Measurements from ENCODE around the gene EME1.
"Not testable (repeated sequence)": the region's sequence is repeated elsewhere in the genome, so short reads cannot be mapped to it uniquely, and the experiment has no call there.

DNA sequence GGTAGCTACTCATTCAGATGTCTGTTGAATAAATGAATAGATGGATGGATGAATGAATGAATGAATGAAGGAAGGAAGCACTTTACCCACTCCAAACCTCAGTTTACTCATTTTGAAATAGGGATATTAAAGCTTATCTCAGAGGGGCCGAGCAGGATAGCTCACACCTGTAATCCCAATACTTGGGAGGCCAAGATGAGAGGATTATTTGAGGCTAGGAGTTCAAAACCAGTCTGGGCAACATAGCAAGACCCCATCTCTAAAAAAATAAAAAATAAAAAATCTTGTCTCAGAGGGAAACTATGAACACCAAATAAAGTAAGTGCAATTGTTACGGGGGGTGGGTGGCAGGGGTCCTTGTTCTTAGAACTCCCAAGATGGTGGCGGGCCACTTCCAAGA, 25.6 kb downstream of the EME1 start:
- TF ChIP-seq, protein P1, sequence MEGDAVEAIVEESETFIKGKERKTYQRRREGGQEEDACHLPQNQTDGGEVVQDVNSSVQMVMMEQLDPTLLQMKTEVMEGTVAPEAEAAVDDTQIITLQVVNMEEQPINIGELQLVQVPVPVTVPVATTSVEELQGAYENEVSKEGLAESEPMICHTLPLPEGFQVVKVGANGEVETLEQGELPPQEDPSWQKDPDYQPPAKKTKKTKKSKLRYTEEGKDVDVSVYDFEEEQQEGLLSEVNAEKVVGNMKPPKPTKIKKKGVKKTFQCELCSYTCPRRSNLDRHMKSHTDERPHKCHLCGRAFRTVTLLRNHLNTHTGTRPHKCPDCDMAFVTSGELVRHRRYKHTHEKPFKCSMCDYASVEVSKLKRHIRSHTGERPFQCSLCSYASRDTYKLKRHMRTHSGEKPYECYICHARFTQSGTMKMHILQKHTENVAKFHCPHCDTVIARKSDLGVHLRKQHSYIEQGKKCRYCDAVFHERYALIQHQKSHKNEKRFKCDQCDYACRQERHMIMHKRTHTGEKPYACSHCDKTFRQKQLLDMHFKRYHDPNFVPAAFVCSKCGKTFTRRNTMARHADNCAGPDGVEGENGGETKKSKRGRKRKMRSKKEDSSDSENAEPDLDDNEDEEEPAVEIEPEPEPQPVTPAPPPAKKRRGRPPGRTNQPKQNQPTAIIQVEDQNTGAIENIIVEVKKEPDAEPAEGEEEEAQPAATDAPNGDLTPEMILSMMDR (IDR thresholded peaks at IDR 0.05), result not testable (repeated sequence)
- TF ChIP-seq POLR2A (IDR thresholded peaks at IDR 0.05), result not testable (repeated sequence)
